Astrocyte (in vitro differentiated cells and primary cell): ENCODE results near the gene EML6.

ENCODE experiments used
- EZH2 ChIP-seq: IDR thresholded peaks from 2 replicates; pipeline ENCODE4 v1.6.1; 2012; ENCODE audit warnings: mild to moderate bottlenecking, low read length, inconsistent platforms; ENCODE audit not compliant: insufficient read depth
- TF ChIP-seq, protein P1 (sequence below): IDR thresholded peaks from 2 replicates; pipeline ENCODE4 v1.5.1; 2011; ENCODE audit warnings: low read depth, mild to moderate bottlenecking, inconsistent platforms, low read length, moderate library complexity; ENCODE audit not compliant: insufficient read depth

DNA sequence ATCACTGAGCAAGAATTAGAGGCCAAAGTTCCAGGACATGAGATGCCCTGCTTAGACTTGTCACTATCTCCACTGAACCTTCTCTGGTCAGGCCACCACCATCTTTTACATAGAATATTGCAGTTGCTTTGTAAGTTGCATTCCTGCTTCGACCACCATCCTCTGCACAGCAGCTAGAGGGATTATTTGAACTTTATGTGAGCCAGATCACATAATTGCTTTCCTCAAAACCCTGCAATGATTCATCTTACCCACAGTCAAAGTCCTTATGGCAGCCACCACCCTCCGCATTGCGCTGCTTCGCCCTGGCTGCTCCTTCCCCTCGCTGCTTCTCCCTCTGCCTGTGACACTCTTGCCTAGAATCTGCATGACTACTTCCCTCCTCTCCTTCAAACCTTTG, 111.3 kb downstream of the EML6 start:
- TF ChIP-seq EZH2 = no peak
- TF ChIP-seq, protein P1, sequence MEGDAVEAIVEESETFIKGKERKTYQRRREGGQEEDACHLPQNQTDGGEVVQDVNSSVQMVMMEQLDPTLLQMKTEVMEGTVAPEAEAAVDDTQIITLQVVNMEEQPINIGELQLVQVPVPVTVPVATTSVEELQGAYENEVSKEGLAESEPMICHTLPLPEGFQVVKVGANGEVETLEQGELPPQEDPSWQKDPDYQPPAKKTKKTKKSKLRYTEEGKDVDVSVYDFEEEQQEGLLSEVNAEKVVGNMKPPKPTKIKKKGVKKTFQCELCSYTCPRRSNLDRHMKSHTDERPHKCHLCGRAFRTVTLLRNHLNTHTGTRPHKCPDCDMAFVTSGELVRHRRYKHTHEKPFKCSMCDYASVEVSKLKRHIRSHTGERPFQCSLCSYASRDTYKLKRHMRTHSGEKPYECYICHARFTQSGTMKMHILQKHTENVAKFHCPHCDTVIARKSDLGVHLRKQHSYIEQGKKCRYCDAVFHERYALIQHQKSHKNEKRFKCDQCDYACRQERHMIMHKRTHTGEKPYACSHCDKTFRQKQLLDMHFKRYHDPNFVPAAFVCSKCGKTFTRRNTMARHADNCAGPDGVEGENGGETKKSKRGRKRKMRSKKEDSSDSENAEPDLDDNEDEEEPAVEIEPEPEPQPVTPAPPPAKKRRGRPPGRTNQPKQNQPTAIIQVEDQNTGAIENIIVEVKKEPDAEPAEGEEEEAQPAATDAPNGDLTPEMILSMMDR = no peak
